ENCODE results near the gene COX6B2. TPM values are rescaled to one million over a fixed set of nuclear protein-coding genes. Genes with fewer than 3 reads are reported as not detected.

COX6B2 gene
- total and polyA plus RNA-seq, 2 of the 13 experiments (the other 11 are each of a cell fraction or from before 2014, with no cell fraction given) = 0.21 TPM; not detected in 1

DNA sequence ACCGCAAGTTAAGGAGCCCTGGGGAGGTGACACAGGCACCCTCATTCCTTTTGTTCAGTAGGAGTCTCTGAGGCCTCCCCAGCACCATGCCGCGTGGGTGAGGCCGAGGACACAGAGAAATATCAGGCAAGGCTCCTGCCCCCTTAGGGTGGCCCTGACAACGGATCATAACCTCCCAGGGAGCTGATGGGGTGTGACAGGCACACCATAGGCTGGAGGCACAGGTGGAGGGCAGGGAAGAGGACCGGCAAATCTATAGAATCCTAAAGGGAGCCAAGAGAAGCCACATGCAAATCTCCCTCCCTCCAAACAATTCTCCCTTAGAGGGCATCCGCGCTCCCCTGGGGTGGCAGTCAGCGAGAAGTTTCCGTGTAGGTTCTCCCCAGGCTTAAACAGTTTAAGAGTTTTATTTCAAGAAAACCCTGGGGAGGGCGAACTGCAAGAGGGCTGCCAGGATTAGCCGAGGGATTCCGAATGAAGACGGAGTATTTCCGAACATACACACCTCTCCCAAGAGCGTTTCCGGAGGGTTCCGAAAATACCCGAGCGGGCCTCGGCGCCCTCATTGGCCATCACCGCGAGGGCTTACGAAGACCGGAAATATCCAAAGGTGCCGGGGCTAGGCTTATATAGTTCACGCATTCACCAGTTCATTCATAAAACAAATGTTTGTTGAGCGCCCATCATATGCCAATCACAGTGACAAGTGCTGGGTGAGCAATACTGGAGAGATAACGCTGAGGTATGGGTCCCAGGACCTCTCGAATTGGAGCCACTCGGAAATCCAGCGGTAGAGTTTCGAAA is 30.6 kb upstream of the COX6B2 start (continued):
- TF ChIP-seq, protein P1, sequence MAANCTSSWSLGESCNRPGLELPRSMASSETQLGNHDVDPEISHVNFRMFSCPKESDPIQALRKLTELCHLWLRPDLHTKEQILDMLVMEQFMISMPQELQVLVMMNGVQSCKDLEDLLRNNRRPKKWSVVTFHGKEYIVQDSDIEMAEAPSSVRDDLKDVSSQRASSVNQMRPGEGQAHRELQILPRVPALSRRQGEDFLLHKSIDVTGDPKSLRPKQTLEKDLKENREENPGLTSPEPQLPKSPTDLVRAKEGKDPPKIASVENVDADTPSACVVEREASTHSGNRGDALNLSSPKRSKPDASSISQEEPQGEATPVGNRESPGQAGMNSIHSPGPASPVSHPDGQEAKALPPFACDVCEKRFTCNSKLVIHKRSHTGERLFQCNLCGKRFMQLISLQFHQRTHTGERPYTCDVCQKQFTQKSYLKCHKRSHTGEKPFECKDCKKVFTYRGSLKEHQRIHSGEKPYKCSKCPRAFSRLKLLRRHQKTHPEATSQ (CRISPR knock-in tag; IDR thresholded peaks at IDR 0.05; ENCODE audit: borderline replicate concordance) = 0 out of 2 replicates have a peak, but pooled peaks have one; percentile 30
- TF ChIP-seq ZNF558 (CRISPR knock-in tag; IDR thresholded peaks at IDR 0.05; ENCODE audit: borderline replicate concordance) = peak; percentile 49; the same call in 1 of the 2 replicates
- no peak for TF ChIP-seq ZNF260 (CRISPR knock-in tag; IDR thresholded peaks at IDR 0.05; ENCODE audit: borderline replicate concordance, low read depth)

DNA sequence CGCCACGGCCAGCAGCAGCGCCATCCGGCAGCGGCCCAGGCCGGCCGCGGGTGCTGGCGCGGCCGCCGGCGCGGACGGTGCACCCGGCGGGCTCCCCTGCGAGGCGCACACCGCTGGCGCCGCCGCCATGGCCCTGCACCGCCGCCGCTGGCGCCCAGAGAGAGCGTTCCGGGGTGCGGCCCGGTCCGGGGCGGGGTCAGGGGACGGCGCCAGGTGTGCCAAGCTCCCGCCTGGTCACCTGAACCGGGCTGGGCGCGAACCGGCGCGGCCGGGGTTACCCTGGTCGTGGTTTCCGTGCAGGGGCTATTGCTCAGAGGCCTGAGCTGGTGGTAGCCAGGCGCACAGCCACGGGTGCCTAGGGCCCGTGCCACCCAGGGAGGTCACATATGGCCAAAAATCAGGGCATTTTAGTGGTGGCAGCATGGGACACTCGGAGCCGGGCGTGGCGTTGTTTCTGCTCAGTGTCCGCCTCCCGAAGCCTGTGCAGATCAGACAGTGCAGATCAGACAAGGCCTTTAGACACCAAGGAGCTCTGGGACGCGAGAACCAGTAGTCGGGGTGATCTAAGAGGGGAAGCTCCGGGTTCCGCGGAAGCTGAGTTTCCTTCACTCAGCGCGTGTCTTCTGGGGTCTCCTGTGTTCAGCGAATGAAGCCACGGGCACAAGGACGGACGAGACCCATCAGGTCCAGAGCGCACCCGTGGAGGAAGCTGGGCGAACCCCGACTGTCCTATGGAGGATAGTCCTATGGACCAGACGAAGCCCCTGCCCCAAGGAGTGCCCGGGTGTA is 29.8 kb upstream of the COX6B2 start, which contains the start of gene TMEM238:
Gene TMEM238 (minus strand): TSS at position 162 of the 789 bp plus-strand sequence. CDS start 33 bp downstream, at position 129.
- in situ Hi-C loops (cut with HindIII; ENCODE audit: extremely low pct_ligation_motif_present, low pct_unique_long_range_greater_than_20kb) (no loop called here), intact Hi-C loops (cut with micrococcal nuclease; ENCODE audit: unreplicated experiment) (no loop called here)
- no peak for DNase-seq (ENCODE audit: low spot score)
- H3K79me2 ChIP-seq (ENCODE audit: insufficient read depth, low read length) = peaks cover 30% of the 10 kb centered on the region
- 94% methylated on average over 32 of the region's 72 CpGs for WGBS (ENCODE audit: low lambda C conversion rate)
- H3K9ac ChIP-seq (ENCODE audit: insufficient read depth, low read depth, low read length) = peak within 1 kb of the TSS; percentile 96
- no peak for ATAC-seq
- peaks cover 43% of the 10 kb centered on the region for H3K4me1 ChIP-seq (ENCODE audit: insufficient read depth, low read length)
- BruUV-seq (replicated peaks) = no TSS peak
- peak within 1 kb of the TSS; percentile 69 to 100 (median 86) for H3K4me3 ChIP-seq (replicated peaks in 1 of 3; ENCODE audit: insufficient read depth in 1 of 3, low read depth in 2 of 3, low read length in 3 of 3)
- H2AFZ ChIP-seq (ENCODE audit: low read length) = no peak within 1 kb of the TSS
- ChIA-PET CTCF (ENCODE audit: low intra/inter-chr PET ratio, low total read pairs) (no interaction called here), POLR2A (interaction anchor here (1.0 to 1.2 kb wide), 2 partner anchors 11 to 45 kb away, joined by 3 read pairs; partner anchors contain the start of gene KMT5C)
- H3K36me3 ChIP-seq (replicated peaks in 1 of 2; ENCODE audit: control insufficient read depth in 1 of 2, insufficient read depth in 2 of 2, low read length in 2 of 2) = peaks cover 11 to 26% of the 10 kb centered on the region in 2 experiments
- H3K4me2 ChIP-seq (ENCODE audit: low read depth, low read length) = peak within 1 kb of the TSS; percentile 96
- H3K27ac ChIP-seq (ENCODE audit: extremely low read length, insufficient read depth, low read length) = peak within 1 kb of the TSS; percentile 92
- no peak for FAIRE-seq
- TF ChIP-seq ZNF274 (CRISPR knock-in tag; IDR thresholded peaks at IDR 0.05) = 0 out of 2 replicates have a peak, but pooled peaks have one; percentile 17
- no peak for TF ChIP-seq ZFP36L1 (CRISPR knock-in tag; IDR thresholded peaks at IDR 0.05)
- TF ChIP-seq ZNF563 (CRISPR knock-in tag; IDR thresholded peaks at IDR 0.05) = peak; percentile 31; the same call in 1 of the 2 replicates
- TF ChIP-seq ZNF460 (CRISPR knock-in tag; IDR thresholded peaks at IDR 0.05; ENCODE audit: borderline replicate concordance) = no peak
- TF ChIP-seq, protein P2, sequence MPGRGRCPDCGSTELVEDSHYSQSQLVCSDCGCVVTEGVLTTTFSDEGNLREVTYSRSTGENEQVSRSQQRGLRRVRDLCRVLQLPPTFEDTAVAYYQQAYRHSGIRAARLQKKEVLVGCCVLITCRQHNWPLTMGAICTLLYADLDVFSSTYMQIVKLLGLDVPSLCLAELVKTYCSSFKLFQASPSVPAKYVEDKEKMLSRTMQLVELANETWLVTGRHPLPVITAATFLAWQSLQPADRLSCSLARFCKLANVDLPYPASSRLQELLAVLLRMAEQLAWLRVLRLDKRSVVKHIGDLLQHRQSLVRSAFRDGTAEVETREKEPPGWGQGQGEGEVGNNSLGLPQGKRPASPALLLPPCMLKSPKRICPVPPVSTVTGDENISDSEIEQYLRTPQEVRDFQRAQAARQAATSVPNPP (CRISPR knock-in tag; IDR thresholded peaks at IDR 0.05) = no peak
- TF ChIP-seq JUN (CRISPR knock-in tag; IDR thresholded peaks at IDR 0.05) = no peak
- no peak for TF ChIP-seq GPN1 (CRISPR knock-in tag; IDR thresholded peaks at IDR 0.05; ENCODE audit: borderline replicate concordance)
- TF ChIP-seq ZNF777 (CRISPR knock-in tag; IDR thresholded peaks at IDR 0.05) = no peak
- TF ChIP-seq PRPF4 (IDR thresholded peaks at IDR 0.05; ENCODE audit: low read depth, low read length, poor library complexity, severe bottlenecking) = peak; percentile 24
- TF ChIP-seq ZBTB38 (CRISPR knock-in tag; IDR thresholded peaks at IDR 0.05) = peak; percentile 96
- H3K9me3 ChIP-seq (ENCODE audit: low read length) = no peaks in the 10 kb centered on the region
- H4K20me1 ChIP-seq (ENCODE audit: insufficient read depth, low read length) = peaks cover 34% of the 10 kb centered on the region
- H3K27me3 ChIP-seq (ENCODE audit: control insufficient read depth in 1 of 2, insufficient read depth in 2 of 2, low read length in 2 of 2) = no peaks in the 10 kb centered on the region; a peak in 1 of 5 replicates

Measured in HepG2 (cell line).